Measurements from ENCODE around the gene CD3E.

CD3E gene

DNA sequence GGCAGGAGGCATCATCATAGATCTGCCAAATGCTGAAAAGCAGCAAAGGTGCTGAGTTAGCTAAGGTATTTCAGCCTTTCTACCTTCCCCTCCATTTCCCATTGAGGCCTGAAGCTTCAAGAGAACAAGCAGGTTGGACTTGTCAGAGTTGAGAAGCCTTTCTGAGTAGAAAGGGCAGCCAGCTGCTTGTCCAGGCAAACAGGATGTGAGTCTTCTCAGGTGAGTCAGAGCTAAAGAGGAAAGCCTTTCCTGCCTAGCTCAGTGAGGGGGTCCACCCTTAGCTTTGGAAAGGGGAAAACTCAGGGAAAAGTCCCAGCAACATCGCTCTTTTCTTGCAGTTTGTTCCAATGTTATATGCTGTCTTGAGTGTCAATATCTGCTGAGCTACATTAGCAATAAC lies 27.2 kb upstream of the CD3E start:
- H3K27ac ChIP-seq, result no peak overlapping the region
- TF ChIP-seq, protein P1, sequence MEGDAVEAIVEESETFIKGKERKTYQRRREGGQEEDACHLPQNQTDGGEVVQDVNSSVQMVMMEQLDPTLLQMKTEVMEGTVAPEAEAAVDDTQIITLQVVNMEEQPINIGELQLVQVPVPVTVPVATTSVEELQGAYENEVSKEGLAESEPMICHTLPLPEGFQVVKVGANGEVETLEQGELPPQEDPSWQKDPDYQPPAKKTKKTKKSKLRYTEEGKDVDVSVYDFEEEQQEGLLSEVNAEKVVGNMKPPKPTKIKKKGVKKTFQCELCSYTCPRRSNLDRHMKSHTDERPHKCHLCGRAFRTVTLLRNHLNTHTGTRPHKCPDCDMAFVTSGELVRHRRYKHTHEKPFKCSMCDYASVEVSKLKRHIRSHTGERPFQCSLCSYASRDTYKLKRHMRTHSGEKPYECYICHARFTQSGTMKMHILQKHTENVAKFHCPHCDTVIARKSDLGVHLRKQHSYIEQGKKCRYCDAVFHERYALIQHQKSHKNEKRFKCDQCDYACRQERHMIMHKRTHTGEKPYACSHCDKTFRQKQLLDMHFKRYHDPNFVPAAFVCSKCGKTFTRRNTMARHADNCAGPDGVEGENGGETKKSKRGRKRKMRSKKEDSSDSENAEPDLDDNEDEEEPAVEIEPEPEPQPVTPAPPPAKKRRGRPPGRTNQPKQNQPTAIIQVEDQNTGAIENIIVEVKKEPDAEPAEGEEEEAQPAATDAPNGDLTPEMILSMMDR (conservative IDR thresholded peaks at IDR 0.05), result no peak

DNA sequence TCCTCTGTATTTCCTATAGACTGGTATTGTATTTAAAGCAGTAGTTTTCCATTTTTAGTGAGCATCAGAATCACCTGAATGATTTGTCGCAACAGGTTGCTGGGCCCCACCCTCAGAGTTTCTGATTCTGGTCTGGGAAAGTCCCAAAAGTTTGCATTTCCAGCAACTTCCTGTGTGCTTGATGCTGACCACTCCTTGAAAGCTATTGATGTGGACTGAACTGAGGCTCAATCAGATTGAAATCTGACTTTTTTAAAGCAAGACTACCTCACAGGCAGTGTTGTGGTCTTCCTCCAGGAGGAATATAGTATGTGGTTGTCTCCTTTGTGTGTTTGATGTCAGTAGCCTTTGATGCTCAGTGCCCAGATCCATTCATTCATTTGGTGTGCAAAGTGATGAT lies 23.2 kb upstream of the CD3E start:
- no peak overlapping the region for H3K27ac ChIP-seq
- TF ChIP-seq, protein P1 (conservative IDR thresholded peaks at IDR 0.05), result no peak

GRCh38 chr11:118282606-118283005 lies 21.9 kb upstream of the CD3E start:
- TF ChIP-seq, protein P1 (conservative IDR thresholded peaks at IDR 0.05), result no peak
- H3K27ac ChIP-seq, result no peak overlapping the region

DNA sequence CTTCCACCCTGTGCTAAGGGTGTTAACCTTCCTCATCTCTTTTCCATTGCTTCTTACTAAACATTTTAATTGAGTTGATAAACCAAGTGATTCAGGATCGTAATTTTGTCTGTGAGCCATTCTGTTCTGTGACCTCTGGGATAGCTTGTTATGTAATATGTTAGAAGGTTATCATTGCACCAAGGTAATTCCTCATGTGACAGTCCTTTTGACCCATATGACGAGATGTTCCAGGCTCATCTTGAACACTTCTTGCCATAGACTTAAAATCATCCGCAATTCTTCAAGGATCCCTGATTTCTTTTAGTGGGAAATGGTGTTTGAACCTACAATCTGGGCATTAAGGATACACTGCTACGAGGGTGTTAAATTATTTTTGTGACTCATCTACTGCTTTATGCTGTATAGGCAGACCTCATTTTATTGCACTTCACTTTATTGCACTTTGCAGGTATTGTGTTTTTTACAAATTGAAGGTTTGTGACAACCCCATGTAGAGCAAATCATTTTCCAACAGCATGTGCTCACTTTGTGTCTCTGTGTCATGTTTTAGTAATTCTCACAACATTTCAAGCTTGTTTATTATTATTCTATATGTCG lies 21.4 kb upstream of the CD3E start:
- no peak overlapping the region for H3K27ac ChIP-seq
- TF ChIP-seq, protein P1 (conservative IDR thresholded peaks at IDR 0.05), result no peak

DNA sequence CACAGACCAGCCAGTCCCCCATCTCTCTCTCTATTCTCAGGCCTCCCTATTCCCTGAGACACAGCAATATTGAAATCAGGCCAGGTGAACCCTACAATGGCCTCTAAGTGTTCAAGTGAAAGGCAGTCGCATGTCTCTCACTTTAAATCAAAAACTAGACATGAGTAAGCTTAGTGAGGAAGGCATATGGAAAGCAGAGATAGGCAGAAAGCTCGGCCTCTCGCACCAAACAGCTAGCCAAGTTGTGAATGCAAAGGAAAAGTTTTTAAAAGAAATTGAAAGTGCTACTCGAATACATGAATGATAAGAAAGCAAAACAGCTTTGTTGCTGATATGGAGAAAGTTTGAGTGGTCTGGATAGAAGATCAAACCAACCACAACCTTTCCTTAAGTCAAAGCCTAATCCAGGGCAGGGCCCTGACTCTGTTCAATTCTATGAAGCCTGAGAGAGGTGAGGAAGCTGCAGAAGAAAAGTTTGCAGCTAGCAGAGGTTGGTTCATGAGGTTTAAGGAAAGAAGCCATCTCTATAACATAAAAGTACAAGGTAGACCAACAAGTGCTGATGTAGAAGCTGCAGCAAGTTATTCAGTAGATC lies 20.7 kb upstream of the CD3E start:
- no peak overlapping the region for H3K27ac ChIP-seq
- TF ChIP-seq, protein P1 (conservative IDR thresholded peaks at IDR 0.05), result no peak

DNA sequence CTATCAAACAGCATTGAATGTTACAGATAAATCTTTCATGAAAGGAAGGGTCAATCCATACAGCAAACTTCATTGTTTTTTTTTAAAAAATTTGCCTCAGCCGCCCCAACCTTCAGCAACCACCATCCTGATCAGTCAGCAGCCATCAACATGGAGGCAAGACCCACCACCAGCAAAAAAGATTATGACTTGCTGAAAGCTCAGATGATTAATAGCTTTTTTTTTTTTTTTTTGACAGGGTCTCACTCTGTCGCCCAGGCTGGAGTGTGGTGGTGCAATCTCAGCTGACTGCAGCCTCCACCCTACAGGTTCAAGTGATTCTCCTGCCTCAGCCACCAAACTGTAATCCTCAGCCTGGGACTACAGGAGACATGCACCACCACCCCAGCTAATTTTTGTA lies 18.0 kb upstream of the CD3E start:
- TF ChIP-seq, protein P1 (conservative IDR thresholded peaks at IDR 0.05), result no peak
- H3K27ac ChIP-seq, result no peak overlapping the region

- no peak overlapping the region for H3K27ac ChIP-seq
- TF ChIP-seq, protein P1 (conservative IDR thresholded peaks at IDR 0.05), result no peak
Measured at GRCh38 chr11:118287006-118287405, 17.5 kb upstream of the CD3E start.

Measured in VCaP (cell line).